ENCODE results near the gene AMBRA1.

Gene AMBRA1

DNA sequence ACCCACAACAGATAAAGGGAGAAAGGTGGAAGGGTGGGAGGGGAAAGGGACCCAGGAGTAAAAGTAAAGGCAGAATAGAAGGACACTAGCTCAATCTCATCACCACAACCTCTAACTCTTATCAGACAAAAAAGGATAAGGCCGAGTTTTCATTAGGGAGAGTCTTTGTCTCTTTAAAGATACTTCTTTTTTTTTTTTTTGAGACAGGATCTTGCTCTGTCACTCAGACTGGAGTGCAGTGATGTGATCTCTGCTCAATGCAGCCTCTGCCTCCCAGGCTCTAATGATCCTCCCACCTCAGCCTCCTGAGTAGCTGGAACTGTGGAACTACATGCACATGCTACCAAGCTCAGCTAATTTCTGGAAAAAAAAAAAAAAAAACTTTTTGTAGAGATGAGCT, 116.7 kb downstream of the AMBRA1 start:
- TF ChIP-seq, protein P1, sequence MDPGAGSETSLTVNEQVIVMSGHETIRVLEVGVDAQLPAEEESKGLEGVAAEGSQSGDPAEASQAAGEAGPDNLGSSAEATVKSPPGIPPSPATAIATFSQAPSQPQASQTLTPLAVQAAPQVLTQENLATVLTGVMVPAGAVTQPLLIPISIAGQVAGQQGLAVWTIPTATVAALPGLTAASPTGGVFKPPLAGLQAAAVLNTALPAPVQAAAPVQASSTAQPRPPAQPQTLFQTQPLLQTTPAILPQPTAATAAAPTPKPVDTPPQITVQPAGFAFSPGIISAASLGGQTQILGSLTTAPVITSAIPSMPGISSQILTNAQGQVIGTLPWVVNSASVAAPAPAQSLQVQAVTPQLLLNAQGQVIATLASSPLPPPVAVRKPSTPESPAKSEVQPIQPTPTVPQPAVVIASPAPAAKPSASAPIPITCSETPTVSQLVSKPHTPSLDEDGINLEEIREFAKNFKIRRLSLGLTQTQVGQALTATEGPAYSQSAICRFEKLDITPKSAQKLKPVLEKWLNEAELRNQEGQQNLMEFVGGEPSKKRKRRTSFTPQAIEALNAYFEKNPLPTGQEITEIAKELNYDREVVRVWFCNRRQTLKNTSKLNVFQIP (CRISPR knock-in tag; IDR thresholded peaks at IDR 0.05; ENCODE audit: borderline replicate concordance, low read depth) = no peak
- TF ChIP-seq ZNF565 (CRISPR knock-in tag; conservative IDR thresholded peaks at IDR 0.05; ENCODE audit: low read depth) (no peak), ZFP30 (CRISPR knock-in tag; IDR thresholded peaks at IDR 0.05) (no peak), GLIS3 (CRISPR knock-in tag; IDR thresholded peaks at IDR 0.05) (no peak), TCF4 (CRISPR knock-in tag; IDR thresholded peaks at IDR 0.05; ENCODE audit: borderline replicate concordance) (no peak), CSDC2 (CRISPR knock-in tag; IDR thresholded peaks at IDR 0.05) (no peak), BACH2 (CRISPR knock-in tag; IDR thresholded peaks at IDR 0.05; ENCODE audit: borderline replicate concordance) (no peak), RARB (CRISPR knock-in tag; IDR thresholded peaks at IDR 0.05) (no peak), ARNTL (CRISPR knock-in tag; IDR thresholded peaks at IDR 0.05; ENCODE audit: borderline replicate concordance, low read depth) (no peak), PPARA (CRISPR knock-in tag; IDR thresholded peaks at IDR 0.05; ENCODE audit: borderline replicate concordance) (no peak), TOX (CRISPR knock-in tag; IDR thresholded peaks at IDR 0.05; ENCODE audit: borderline replicate concordance) (no peak), ZFP3 (CRISPR knock-in tag; IDR thresholded peaks at IDR 0.05) (no peak)
- TF ChIP-seq, protein P2, sequence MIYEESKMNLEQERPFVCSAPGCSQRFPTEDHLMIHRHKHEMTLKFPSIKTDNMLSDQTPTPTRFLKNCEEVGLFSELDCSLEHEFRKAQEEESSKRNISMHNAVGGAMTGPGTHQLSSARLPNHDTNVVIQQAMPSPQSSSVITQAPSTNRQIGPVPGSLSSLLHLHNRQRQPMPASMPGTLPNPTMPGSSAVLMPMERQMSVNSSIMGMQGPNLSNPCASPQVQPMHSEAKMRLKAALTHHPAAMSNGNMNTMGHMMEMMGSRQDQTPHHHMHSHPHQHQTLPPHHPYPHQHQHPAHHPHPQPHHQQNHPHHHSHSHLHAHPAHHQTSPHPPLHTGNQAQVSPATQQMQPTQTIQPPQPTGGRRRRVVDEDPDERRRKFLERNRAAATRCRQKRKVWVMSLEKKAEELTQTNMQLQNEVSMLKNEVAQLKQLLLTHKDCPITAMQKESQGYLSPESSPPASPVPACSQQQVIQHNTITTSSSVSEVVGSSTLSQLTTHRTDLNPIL (CRISPR knock-in tag; IDR thresholded peaks at IDR 0.05; ENCODE audit: low read depth) = no peak
- ATAC-seq = no peak

DNA sequence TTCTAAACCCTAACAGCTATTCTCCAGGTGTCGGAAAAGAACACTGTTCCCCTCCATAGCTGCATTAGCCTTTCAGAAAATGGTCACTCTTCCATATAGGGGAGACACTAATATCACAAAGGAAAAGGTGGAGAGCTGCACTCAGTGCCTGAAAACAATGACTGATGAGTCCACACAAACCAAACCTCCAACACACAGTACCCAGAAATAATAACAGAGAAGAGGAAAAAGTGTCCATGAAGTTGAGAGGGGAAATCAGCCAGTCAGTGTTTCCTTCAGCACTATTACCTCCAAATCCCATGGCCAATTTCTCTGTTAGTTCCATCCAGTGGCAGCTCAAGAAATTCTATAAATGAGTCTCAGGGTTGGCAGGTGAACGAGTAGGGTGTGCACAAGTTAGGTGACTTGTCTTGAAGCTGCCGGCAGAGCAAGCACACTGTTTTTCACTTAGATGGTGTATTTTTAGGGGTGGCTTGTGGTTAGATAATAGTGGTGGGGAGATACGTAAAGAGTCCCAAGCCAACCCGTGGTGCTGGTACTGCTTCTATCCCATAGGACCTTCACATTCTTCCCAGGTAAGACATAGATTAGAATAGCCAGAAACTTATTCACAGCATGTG, 117.8 kb downstream of the AMBRA1 start:
- TF ChIP-seq SNAI2 (CRISPR knock-in tag; IDR thresholded peaks at IDR 0.05) (no peak), ISL1 (CRISPR knock-in tag; IDR thresholded peaks at IDR 0.05) (no peak), RARB (CRISPR knock-in tag; IDR thresholded peaks at IDR 0.05) (no peak), ZNF565 (CRISPR knock-in tag; conservative IDR thresholded peaks at IDR 0.05; ENCODE audit: low read depth) (no peak), ARNTL (CRISPR knock-in tag; IDR thresholded peaks at IDR 0.05; ENCODE audit: borderline replicate concordance, low read depth) (no peak), ZFP30 (CRISPR knock-in tag; IDR thresholded peaks at IDR 0.05) (no peak), ZNF8 (CRISPR knock-in tag; IDR thresholded peaks at IDR 0.05) (no peak), TCF4 (CRISPR knock-in tag; IDR thresholded peaks at IDR 0.05; ENCODE audit: borderline replicate concordance) (no peak), BACH2 (CRISPR knock-in tag; IDR thresholded peaks at IDR 0.05; ENCODE audit: borderline replicate concordance) (no peak), CSDC2 (CRISPR knock-in tag; IDR thresholded peaks at IDR 0.05) (no peak), PPARA (CRISPR knock-in tag; IDR thresholded peaks at IDR 0.05; ENCODE audit: borderline replicate concordance) (no peak), ESRRG (CRISPR knock-in tag; IDR thresholded peaks at IDR 0.05) (no peak), TOX (CRISPR knock-in tag; IDR thresholded peaks at IDR 0.05; ENCODE audit: borderline replicate concordance) (no peak), GLIS3 (CRISPR knock-in tag; IDR thresholded peaks at IDR 0.05) (no peak)
- TF ChIP-seq, protein P2 (CRISPR knock-in tag; IDR thresholded peaks at IDR 0.05; ENCODE audit: low read depth) = no peak
- TF ChIP-seq, protein P3, sequence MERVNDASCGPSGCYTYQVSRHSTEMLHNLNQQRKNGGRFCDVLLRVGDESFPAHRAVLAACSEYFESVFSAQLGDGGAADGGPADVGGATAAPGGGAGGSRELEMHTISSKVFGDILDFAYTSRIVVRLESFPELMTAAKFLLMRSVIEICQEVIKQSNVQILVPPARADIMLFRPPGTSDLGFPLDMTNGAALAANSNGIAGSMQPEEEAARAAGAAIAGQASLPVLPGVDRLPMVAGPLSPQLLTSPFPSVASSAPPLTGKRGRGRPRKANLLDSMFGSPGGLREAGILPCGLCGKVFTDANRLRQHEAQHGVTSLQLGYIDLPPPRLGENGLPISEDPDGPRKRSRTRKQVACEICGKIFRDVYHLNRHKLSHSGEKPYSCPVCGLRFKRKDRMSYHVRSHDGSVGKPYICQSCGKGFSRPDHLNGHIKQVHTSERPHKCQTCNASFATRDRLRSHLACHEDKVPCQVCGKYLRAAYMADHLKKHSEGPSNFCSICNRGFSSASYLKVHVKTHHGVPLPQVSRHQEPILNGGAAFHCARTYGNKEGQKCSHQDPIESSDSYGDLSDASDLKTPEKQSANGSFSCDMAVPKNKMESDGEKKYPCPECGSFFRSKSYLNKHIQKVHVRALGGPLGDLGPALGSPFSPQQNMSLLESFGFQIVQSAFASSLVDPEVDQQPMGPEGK (CRISPR knock-in tag; IDR thresholded peaks at IDR 0.05; ENCODE audit: borderline replicate concordance) = no peak
- ATAC-seq = no peak

DNA sequence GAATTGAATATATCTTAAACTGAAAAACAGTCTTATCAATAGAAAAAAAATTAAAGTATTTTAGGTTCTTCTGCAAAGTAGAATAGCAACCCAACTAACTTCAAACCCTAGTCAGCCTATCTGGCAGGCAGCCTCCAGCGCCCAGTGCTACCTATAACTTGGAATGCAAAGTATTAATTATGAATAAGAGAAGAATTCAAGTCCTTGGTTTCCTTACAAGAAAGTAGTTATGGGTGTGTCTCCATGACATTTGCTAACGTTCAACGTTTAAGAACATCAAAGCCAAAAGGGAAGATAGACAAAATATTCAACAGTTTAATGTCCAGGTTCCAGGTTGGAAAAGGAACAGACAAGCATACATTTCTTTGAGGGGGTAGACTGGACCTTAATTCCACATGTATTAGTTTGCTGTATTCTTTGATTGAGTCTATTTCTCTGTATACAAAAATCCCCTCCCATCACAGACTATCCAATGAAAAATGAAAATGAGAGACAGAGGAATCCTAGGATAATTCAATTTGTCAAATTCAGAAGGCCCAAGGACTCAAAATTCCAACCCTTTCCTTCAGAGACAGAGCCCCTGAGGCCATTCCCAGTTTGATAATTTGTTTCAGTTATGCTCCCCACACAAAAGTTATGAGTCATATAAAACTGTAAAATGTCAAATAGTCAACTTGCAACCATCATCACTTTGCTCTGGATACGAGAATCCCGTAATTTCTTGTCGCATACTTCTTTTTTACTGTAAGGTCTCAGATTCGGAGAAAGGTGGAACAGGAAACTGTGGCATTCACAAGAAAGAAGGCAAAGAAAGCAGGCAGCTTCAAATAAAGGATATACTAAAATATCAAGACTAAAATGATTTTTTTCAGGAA, 118.5 kb downstream of the AMBRA1 start:
- ATAC-seq = no peak
- TF ChIP-seq, protein P2 (CRISPR knock-in tag; IDR thresholded peaks at IDR 0.05; ENCODE audit: low read depth) = no peak
- TF ChIP-seq ZFP3 (CRISPR knock-in tag; IDR thresholded peaks at IDR 0.05) = no peak
- no peak for TF ChIP-seq ESRRG (CRISPR knock-in tag; IDR thresholded peaks at IDR 0.05)
- no peak for TF ChIP-seq OSR1 (CRISPR knock-in tag; IDR thresholded peaks at IDR 0.05)
- no peak for TF ChIP-seq PPARA (CRISPR knock-in tag; IDR thresholded peaks at IDR 0.05; ENCODE audit: borderline replicate concordance)
- no peak for TF ChIP-seq ZFP30 (CRISPR knock-in tag; IDR thresholded peaks at IDR 0.05)
- no peak for TF ChIP-seq BACH2 (CRISPR knock-in tag; IDR thresholded peaks at IDR 0.05; ENCODE audit: borderline replicate concordance)
- TF ChIP-seq ISL1 (CRISPR knock-in tag; IDR thresholded peaks at IDR 0.05) = no peak
- TF ChIP-seq TOX (CRISPR knock-in tag; IDR thresholded peaks at IDR 0.05; ENCODE audit: borderline replicate concordance) = no peak
- TF ChIP-seq RARB (CRISPR knock-in tag; IDR thresholded peaks at IDR 0.05) = no peak
- TF ChIP-seq, protein P1 (CRISPR knock-in tag; IDR thresholded peaks at IDR 0.05; ENCODE audit: borderline replicate concordance, low read depth) = no peak
- TF ChIP-seq ZNF70 (CRISPR knock-in tag; IDR thresholded peaks at IDR 0.05) = no peak
- TF ChIP-seq, protein P4, sequence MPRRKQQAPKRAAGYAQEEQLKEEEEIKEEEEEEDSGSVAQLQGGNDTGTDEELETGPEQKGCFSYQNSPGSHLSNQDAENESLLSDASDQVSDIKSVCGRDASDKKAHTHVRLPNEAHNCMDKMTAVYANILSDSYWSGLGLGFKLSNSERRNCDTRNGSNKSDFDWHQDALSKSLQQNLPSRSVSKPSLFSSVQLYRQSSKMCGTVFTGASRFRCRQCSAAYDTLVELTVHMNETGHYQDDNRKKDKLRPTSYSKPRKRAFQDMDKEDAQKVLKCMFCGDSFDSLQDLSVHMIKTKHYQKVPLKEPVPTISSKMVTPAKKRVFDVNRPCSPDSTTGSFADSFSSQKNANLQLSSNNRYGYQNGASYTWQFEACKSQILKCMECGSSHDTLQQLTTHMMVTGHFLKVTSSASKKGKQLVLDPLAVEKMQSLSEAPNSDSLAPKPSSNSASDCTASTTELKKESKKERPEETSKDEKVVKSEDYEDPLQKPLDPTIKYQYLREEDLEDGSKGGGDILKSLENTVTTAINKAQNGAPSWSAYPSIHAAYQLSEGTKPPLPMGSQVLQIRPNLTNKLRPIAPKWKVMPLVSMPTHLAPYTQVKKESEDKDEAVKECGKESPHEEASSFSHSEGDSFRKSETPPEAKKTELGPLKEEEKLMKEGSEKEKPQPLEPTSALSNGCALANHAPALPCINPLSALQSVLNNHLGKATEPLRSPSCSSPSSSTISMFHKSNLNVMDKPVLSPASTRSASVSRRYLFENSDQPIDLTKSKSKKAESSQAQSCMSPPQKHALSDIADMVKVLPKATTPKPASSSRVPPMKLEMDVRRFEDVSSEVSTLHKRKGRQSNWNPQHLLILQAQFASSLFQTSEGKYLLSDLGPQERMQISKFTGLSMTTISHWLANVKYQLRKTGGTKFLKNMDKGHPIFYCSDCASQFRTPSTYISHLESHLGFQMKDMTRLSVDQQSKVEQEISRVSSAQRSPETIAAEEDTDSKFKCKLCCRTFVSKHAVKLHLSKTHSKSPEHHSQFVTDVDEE (CRISPR knock-in tag; IDR thresholded peaks at IDR 0.05) = no peak
- no peak for TF ChIP-seq ARNTL (CRISPR knock-in tag; IDR thresholded peaks at IDR 0.05; ENCODE audit: borderline replicate concordance, low read depth)

Data from SK-N-SH treated with all-trans-retinoic acid at 6 μM for 48 hours (cell line).